CD4-positive, alpha-beta T cell treated with Interleukin-17A for 1 hour (primary cell): ENCODE data around the gene CDKN3.
"Not testable (repeated sequence)": the region's sequence is repeated elsewhere in the genome, so short reads cannot be mapped to it uniquely, and the experiment has no call there.

ENCODE experiments used
- DNase-seq: peaks from one replicate; pipeline ENCODE4 v3.0.0-alpha.2; 2020

CDKN3 gene

DNA sequence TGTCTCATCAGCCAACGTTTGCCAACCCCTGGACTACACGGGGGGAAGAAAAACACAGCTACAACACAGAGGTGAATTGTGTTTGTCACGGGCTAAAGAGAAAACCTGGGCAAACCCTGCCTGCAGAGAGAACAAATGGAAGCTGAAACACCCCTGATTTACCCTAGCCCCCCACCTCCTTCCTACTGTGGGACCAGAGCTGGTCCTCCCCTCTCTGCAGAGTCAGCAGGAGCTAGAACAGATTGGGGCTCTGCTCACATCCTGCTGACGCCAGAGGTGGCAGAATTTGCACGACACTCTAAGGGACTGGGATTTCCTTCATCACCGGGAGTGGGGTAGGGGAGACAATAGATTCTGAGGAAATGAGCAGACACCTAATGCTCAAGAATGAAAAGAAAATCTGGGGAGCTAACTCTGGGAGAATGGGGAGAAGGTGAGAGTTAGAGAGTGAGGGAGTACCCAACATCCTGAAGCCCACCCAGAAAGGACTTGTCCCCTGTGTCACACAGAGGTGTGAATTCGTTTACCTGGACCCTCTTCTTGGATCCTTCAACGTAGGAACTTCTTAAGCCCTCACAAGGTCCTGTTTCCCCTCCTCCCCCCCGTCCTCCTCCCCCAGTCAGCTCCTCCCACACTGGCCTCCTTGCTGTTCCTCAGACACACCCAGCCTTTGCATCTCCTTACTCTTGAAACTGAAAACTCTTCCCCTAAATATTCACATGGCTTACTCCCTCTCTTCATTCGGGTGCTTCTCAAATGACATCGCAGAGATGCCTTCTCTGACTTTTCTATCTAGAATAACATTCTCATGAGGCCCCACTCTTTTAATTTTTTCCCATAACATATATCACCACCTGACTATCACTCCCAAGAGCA lies 26.2 kb upstream of the CDKN3 start:
- no peak for DNase-seq

DNA sequence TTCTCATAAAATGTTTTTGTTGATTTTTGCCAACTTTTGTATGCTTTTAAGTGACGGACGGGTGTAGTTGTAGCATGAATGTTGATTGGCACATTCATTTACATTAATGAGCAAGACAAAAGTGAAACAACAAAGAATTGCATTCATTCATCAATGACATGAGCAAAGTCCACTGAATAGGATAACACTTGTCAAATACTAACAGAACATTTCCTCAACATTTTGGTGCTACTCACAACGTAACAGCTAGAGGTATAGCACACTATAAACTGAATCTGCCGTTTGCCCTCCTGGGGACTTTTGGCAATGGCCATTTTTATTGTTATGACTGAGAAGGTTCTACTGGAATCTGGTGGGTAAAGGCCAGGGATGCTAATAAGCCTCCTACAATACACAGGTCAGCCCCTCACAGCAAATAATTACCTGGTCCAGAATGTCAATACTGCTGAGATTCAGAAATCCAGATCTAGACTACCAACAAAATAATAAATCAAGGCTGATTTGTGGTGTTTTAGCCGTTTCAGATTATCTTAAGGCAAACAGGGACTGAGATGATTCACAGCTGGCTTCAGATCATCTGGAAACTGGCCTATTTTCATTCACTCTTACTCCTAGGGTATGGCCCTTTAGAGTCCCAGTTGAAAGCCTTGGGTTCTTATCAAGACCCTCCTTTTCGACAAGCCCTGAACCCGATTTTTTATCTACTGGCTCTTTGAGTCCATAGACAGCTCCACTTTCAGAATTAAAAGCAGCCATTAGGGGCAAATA lies 22.5 kb upstream of the CDKN3 start:
- DNase-seq = no peak

DNA sequence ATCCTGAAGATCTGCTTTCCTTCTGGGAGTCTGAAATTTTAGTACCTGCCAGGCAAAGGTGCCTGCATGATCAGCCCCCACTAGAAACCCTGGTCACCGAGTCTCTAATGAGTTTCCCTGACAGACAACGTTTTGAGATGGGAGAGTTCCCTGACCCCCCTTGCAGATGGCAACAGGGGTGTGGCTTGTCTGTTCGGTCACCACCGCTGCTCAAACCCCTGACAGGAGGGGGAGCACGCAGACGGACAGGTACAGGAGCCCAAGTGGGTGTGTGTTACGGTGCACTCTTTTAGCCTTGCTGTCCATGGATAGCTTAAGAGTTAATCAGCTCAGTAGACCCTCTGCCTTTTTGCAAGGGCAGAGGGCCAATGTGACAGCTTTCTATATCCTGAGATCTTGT lies 19.3 kb upstream of the CDKN3 start:
- DNase-seq = no peak

DNA sequence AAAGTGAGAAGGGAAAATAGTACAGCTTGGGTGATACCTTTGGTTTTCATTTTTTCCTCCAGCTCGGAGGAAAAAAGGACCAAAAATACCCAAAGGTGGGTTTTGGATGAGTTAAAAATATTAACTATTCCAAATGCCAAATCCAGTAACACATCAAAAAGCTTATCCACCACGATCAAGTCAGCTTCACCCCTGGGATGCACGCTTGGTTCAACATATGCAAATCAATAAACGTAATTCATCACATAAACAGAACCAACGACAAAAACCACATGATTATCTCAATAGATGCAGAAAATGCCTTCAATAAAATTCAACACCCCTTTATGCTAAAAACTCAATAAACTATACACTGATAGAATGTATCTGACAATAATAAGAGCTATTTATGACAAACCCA lies 17.9 kb upstream of the CDKN3 start:
- not testable (repeated sequence) for DNase-seq

DNA sequence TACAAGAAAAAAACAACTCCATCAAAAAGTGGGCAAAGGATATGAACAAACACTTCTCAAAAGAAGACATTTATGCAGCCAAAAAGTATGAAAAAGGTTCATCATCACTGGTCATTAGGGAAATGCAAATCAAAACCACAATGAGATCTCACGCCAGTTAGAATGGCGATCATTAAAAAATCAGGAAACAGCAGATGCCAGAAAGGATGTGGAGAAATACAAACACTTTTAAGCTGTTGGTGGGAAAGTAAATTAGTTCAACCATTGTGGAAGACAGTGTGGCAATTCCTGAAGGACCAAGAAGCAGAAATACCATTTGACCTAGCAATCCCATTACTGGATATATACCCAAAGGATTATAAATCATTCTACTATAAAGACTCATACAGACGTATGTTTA lies 16.2 kb upstream of the CDKN3 start:
- DNase-seq = not testable (repeated sequence)

DNA sequence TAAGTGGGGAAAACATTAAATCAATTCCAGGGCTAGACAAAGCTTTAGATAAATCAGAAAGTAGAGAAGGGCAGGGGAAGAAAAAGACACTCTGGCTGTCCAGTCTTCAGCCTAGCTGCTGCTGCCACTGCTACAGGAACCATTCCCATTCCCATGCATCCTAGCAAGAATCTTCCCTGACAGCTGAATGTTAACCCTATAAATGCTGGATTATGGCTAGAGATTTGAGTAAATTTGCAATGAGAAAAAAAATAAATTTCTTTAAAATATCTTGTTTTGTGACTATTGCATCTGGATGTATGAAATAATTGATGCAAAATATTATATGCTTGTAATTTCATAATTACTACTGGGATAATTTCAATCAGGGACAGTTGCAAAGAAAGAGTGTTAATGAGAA lies 15.0 kb upstream of the CDKN3 start:
- DNase-seq = no peak

DNA sequence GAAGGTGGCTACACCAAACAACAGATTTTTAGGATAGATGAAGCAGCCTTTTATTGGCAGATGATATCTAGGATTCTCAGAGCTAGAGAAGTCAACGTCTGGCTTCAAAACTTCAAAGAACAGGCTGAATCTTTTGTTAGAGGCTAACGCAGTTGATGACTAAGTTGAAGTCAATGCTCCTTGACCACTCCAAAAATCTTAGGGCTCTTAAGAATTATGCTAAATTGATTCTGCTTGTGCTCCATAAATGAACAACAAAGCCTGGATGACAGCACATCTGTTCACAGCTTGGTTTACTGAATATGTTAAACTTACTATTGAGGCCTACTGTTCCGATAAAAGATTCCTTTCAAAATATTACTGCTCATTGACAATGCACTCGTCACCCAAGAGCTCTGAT lies 13.0 kb upstream of the CDKN3 start:
- no peak for DNase-seq

DNA sequence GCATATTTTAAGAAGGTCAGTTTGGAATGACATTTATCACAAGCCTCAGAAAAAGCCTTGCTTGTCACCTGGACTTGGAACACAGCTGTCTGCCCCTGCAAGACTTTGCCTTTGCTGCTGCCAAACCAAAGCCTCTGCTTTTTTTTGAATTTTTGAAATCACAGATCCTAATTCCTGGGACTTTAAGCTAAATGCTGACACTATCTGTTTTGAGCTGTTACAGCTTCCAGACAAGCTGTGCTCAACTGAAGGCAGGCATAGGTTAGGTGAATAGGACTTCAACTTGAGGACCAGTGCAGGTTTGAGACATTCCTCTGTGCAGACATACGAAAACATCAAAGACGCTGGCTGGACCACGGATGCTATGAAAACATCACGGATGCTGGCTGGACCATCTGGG lies 11.3 kb upstream of the CDKN3 start:
- DNase-seq = no peak

DNA sequence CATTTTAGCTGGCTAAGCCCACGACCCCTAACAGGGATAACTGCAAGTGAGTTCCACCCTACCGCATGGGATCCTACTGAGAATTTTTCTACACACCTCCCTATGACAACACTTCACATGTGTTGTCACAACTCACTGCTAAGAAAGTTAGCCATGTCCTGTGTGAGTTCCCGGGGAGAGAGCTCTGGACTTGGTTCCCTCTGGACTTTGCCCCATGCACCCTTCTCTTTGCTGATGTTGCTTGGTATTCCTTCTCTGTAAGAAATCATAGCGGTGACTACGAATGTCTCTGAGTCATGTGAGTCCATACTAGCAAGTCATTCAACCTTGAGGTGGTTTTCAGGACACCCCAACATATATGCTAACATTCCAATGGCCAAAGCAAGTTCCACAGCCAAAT lies 9.5 kb upstream of the CDKN3 start:
- no peak for DNase-seq

DNA sequence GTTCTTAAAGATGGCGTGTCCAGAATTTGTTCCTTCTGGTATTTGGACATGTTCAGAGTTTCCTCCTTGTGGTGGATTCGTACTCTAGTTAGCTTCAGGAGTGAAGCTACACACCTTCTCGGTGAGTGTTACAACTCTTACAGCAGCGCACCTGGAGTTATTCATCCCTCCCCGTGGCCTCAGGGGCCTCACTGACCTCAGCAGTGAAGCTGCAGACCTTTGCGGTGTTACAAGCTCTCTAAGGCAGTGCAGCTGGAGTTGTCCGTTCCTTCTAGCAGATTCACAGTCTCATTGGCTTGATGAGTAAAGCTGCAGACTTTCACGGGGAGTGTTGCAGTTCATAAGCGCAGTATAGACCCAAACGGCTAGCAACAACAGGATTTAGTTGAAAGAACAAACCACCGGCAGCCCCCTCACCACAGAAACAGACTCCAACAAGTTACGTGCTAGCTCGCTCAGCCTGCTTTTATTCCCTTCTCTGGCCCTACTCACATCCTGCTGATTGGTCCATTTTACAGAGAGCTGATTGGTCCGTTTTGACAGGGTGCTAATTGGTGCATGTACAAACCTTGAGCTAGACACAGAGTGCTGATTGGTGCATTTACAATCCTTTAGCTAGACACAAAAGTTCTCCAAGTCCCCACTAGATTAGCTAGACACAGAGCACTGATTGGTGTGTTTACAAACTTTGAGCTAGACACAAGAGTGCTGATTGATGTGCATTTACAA lies 4.5 kb upstream of the CDKN3 start:
- no peak for DNase-seq

DNA sequence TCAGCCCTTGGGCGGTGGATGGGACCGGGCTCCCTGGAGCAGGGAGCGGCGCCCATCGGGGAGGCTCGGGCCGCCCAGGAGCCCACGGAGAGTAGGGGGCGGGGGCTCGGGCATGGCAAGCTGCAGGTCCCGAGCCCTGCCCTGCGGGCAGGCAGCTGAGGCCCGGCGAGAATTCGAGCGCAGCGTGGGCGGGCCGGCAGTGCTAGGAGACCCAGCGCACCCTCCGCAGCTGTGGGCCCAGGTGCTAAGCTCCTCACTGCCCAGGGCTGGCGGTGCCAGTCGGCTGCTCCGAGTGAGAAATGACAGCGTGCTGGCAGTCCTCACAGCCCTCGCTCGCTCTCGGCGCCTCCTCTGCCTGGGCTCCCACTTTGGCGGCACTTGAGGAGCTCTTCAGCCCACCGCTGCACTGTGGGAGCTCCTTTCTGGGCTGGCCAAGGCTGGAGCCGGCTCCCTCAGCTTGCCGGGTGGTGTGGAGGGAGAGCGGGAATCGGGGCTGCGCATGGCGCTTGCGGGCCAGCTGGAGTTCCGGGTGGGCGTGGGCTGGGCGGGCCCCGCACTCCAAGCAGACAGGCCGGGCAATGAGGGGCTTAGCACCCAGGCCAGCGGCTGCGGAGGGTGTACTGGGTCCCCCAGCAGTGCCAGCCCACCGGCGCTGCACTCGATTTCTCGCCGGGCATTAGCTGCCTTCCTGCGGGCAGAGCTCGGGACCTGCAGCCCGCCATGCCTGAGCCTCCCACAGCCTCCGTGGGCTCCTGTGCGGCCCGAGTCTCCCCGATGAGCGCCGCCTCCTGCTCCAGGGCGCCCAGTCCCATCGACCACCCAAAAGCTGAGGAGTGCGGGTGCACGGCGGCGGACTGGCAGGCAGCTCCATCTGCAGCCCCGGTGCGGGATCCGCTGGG lies 3.6 kb upstream of the CDKN3 start:
- DNase-seq = not testable (repeated sequence)

DNA sequence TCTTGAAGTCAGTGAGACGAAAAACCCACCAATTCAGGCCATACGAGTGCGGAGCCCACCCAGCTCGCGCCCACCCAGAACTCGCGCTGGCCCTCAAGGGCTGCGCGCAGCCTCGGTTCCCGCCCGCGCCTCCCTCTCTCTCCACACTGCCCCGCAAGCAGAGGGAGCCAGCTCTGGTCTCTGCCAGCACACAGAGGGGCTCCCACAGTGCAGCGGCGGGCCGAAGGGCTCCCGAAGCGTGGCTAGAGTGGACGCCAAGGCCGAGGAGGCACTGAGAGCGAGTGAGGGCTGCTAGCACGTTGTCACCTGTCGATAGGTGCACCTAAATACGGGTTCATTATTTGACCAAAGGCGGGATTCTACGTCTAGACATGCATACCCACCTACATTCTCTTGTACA lies 2.2 kb upstream of the CDKN3 start:
- no peak for DNase-seq

DNA sequence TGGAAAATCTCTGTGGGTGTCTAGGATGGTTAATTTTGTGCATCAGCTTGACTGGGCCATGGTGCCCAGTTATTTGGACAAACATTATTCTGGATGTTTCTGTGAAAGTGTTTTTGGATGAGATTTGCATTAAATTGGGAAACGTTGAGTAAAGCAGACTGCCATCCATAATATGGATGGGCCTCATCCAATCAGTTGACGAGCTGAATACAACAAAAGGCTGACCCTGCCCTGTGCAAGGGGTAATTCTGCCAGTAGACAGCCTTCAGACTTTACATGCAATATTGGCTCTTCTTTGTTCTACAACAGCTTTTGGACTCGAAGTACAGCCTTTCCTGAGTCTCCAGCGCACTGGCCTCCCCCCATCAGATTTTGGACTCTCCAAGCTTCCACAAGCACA lies 1.5 kb upstream of the CDKN3 start:
- DNase-seq = no peak

DNA sequence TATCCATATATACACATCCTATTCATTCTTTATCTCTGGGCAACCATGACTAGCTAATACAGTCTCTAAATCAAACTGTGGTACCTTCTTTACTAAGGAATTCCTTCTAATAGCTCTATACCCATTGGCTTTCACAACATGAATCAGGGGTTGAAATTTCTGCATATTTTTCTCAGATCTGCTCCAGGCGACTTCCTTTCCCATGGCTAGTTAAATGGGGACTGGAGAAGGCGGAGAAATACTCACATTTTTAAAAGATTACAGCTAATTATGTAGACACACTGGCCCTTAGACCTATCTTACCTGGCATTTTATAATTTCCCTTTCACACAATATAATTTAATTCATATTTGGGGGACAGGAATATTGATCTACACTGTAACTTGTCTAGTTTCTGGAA lies 1.1 kb upstream of the CDKN3 start:
- DNase-seq = no peak

DNA sequence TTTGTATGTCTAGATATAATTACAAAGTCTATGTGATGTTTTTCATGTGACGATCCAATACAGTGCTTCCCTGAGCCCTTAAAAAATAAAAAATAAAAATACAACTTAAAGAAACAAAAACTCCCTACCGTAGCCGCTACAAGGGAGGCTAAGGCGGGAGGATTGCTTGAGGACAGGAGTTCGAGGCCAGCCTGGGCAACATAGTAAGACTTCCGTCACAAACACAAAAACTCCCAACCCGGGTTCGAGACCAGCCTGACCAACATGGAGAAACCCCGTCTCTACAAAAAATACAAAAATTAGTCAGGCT lies 669 bp upstream of the CDKN3 start:
- no peak for DNase-seq

DNA sequence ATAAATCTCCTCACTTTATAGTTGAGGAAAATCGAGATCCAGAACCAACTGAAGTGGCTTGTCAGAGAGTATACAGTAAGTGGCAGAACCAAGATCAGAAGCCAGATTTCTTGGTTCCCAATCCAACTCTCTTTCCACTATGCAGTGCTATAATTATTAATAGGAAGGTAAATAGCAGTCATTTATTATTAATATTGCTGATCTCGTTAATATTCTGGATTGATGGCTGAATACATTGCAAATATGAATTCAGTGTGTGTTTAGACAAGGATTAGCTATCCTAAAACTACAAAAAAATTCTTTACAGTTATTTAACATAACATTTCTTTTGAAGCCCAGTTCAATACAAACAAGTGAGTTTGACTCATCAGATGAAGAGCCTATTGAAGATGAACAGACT lies 2.8 kb downstream of the CDKN3 start:
- no peak for DNase-seq

DNA sequence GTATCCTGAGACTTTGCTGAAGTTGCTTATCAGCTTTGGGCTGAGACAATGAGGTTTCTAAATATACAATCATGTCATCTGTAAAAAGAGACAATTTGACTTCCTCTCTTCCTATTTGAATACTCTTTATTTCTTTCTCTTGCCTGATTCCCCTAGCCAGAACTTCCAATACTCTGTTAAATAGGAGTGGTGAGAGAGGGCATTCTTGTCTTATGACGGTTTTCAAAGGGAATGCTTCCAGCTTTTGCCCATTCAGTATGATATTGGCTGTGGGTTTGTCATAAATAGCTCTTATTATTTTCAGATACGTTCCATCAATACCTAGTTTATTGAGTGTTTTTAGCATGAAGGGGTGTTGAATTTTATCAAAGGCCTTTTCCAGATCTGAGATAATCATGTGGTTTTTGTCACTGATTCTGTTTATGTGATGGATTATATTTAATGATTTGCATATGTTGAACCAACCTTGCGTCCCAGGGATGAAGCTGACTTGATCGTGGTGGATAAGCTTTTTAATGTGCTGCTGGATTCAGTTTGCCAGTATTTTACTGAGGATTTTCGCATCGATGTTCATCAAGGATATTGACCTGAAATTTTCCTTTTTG lies 6.7 kb downstream of the CDKN3 start:
- DNase-seq = not testable (repeated sequence)

DNA sequence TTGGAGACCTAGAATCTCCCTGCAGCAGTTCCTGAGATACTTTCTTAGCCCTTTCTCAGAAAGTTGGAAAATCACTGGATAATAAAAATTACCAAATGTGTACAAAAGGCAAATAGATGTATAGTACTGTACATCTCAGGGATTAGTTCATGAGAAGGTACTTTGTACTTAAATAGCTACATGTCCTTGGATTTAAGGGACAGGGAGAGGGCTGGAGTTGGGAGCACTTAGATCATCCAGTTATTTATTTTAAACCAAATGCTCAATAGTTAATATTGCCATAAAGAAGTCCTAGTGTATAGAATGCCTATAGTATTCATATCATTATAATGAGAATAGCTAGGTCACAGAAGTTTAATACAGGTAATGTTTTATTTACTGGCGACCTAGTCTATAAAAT lies 13.4 kb downstream of the CDKN3 start:
- no peak for DNase-seq

DNA sequence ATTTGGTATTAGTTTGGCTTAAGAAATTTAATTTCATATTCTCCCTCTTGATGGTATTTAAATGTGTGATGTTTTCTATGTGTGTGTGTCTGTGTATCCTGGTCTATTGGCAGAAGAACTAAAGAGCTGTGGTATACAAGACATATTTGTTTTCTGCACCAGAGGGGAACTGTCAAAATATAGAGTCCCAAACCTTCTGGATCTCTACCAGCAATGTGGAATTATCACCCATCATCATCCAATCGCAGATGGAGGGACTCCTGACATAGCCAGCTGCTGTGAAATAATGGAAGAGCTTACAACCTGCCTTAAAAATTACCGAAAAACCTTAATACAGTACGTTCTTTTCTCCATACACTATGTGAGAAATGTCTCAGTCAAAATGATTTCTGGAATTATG lies 14.6 kb downstream of the CDKN3 start:
- no peak for DNase-seq

DNA sequence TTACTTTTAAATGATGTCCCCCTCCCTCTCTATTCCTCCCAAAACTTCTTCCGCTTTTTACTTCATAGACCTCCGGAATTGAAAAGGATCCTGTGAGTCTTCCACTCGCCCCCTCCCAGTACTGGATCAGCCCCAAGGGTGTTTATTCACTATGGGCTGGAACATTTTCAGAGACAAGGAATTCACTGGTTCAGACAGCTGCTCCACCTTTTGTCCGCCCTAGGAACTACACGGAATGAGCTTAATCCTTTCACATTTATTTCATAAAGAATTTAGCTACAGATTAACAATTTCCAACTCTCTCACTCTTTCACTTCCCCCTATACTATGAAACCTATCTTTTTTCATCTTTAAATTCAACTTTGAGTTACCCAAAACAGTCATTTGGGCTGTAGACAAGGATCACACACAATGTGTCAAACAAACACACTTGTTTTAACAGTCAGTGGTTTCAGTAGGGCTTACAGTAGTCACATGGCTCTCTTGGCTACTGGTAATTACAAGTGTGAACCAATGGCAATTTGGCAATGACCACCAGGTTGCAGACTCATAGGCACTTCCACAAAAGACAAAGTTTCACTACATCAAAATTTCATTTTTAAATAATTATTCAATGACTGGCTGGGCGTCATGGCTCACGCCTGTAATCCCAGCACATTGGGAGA lies 23.8 kb downstream of the CDKN3 start:
- no peak for DNase-seq

DNA sequence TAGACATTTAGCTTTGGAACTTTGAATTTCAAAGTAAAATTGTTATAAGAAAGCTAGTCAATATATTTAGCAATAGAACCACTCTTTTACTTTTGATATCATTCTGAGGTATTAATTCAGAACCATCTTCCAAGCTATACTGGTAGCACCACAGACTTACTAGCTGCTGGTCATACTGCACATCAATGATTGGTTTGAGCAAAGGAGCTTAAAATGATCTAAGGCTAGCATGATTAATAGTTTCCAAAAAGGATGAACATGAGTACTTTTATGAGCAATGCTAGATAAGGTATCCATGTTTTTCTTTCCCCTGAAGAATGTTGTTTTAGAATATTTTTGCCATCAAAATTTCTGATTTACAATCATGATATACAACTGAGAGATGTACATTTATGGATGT lies 27.2 kb downstream of the CDKN3 start:
- no peak for DNase-seq

DNA sequence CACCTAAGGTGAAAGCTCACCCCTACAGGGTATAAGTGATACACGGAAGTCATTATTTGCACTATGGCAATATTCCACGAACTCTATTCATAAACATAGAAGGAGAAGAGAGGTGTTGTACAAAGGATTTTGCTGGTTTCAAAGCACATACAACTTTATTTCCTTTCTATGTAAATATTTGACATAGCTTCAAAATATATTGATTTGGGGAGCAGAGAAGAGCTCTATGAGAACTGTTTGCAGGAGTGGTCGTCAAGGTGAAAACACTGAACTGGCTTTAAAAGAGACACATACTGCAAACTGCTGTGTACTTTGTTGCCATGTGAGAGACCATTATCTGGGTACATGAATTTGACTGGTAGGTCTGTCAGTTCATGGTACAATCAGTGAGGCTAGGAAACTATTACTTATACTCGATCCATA lies 27.7 kb downstream of the CDKN3 start:
- DNase-seq = no peak
